Putamen (tissue), 1 donor: ENCODE measurements around the gene OR2T29.
"Not testable (repeated sequence)": the region's sequence is repeated elsewhere in the genome, so short reads cannot be mapped to it uniquely, and the experiment has no call there.

Experiments
- DNase-seq: peaks from one replicate; pipeline ENCODE4 v3.0.0-alpha.2; 2016; ENCODE audit warnings: low spot score

The OR2T29 gene

GRCh38 chr1:248510217-248510616 lies 52.4 kb downstream of the OR2T29 start:
- DNase-seq: not testable (repeated sequence)

GRCh38 chr1:248507773-248508172 lies 54.8 kb downstream of the OR2T29 start, which contains the start of gene OR2G6:
Gene OR2G6 (plus strand): TSS chr1:248508073. CDS start chr1:248521647, 13,574 bp downstream.
- DNase-seq: not testable (repeated sequence)
